Activated T-helper 2 cell treated with anti-CD3 and anti-CD28 coated beads, Interferon-gamma antibody, Interleukin-2, Interleukin-4, amounts not matched to agents 10 μg/mL and 5 μg/mL and 100 μg/mL, durations not matched to agents 14 hours and 24 hours and 36 hours (primary cell): ENCODE data around the gene CRISPLD2. TPM values are rescaled to one million over a fixed set of nuclear protein-coding genes. Genes with fewer than 3 reads are reported as not detected.
"Not testable (repeated sequence)": the region's sequence is repeated elsewhere in the genome, so short reads cannot be mapped to it uniquely, and the experiment has no call there.

Experiments
- DNase-seq: peaks from one replicate; pipeline ENCODE4 v3.0.0; 2021; ENCODE audit warnings: low spot score
- H3K27ac Mint-ChIP-seq: one replicate; pipeline ENCODE4 v1.8.0; 2021; ENCODE audit warnings: mixed read lengths
- H3K27me3 Mint-ChIP-seq: one replicate; pipeline ENCODE4 v1.8.0; 2021; ENCODE audit warnings: low read depth, mixed read lengths
- H3K36me3 Mint-ChIP-seq: one replicate; pipeline ENCODE4 v1.8.0; 2021; ENCODE audit warnings: low read depth, mixed read lengths
- H3K4me1 Mint-ChIP-seq: one replicate; pipeline ENCODE4 v1.8.0; 2021; ENCODE audit warnings: low read depth, mixed read lengths
- H3K4me3 Mint-ChIP-seq: one replicate; pipeline ENCODE4 v1.8.0; 2021; ENCODE audit warnings: low read depth, mild to moderate bottlenecking, moderate library complexity, mixed read lengths
- H3K9me3 Mint-ChIP-seq: one replicate; pipeline ENCODE4 v1.8.0; 2021; ENCODE audit warnings: mixed read lengths
- intact Hi-C: fragments of 100-400 bp; cut with micrococcal nuclease; formaldehyde crosslinking; loops from one replicate; pipeline ENCODE4 v1.15.1; 2023
- total RNA-seq: library from RNA; stranded (reverse); gene quantifications from 2 replicates; pipeline ENCODE4 v1.2.3, GENCODE V29; 2022

CRISPLD2 gene
- total RNA-seq, 1 donor from 2014 or later: 0.23 TPM

DNA sequence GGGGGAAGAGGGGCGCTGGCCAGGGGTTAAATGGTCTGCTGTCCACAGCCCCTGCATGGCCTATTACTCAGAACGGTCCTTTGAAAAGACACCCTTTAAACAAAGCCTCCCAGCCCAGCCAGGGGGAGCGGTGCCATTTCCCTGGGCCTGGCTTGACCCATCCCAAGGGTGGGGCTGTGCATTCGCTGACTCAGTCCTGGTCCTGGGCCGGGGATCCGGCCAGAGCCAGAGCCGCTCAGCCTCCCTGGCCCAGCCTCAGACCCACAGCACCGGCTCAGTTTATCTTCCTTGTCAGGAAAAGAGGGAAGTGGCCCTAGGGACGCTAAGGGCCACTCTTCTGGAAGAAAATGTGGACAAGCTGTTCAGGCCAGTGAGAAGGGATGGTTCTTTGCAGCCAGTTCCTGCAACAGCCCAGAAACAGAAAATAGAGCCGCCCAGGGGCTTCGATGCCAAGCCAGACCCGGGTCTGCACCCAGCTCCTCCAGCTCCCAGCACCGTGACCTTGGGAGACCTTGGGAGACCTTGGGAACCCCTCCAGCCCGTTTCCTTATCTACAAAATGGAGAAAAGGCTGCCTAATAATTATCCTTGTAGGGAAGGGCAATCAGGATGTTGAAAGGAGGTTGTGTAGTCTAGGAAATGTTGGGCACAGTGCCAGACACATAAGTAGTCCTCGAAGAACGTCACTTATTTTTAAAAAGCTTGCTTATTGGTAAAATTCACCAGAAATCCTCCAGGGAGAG lies 109.1 kb downstream of the CRISPLD2 start:
- H3K27ac Mint-ChIP-seq: no peak overlapping the region
- H3K4me1 Mint-ChIP-seq: no peaks in the 10 kb centered on the region
- DNase-seq: no peak
- intact Hi-C loops: no loop called here
- no peaks in the 10 kb centered on the region for H3K27me3 Mint-ChIP-seq
- H3K9me3 Mint-ChIP-seq: no peaks in the 10 kb centered on the region
- no peaks in the 10 kb centered on the region for H3K36me3 Mint-ChIP-seq
- H3K4me3 Mint-ChIP-seq: no peak overlapping the region

DNA sequence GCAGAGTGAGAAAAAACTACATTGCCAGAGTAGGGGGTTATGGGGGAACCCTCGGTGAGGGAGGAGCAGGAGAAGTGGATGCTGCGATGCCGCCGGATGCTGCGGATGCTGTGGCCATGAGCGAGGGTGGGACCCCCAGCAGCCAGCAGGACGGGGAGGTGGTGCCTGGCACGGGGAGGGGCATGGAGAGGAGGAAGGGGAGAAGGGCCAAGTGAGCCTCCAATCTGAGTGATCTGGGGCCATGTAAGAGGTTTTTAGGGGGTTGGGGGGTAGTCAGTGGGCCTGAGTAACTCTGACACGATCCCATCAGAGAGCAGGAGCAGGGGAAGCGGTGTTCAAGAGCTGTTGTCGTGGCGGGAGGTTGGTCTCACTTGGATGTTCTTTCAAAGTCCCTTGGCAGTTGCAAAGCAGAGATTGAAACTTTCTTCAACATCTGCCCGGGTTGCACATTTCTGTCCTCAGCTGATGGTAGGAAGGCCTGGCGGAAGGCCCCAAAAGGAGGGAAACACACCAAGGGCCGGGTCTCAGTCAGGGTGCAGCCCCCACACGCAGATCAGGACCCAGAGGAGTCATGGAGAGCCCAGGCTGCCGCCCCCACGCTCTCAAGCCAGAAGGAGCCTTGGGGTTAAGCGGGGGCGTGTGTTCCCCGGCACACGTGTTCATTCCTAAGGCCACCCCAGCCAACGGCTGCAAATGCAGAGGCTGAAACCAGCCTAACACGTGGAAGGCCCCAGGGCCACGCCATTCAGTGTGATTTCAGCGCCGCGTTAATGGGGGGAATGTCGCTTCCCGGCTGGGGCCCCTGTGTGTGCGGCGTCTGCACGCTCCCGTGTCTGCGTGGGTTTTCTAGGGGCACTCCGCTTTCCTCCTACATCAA lies 109.9 kb downstream of the CRISPLD2 start:
- Mint-ChIP-seq H3K4me3 (no peak overlapping the region), H3K36me3 (no peaks in the 10 kb centered on the region), H3K9me3 (no peaks in the 10 kb centered on the region), H3K27ac (peak overlapping the region; percentile 62), H3K27me3 (no peaks in the 10 kb centered on the region), H3K4me1 (no peaks in the 10 kb centered on the region)
- no peak for DNase-seq
- intact Hi-C loops: no loop called here

DNA sequence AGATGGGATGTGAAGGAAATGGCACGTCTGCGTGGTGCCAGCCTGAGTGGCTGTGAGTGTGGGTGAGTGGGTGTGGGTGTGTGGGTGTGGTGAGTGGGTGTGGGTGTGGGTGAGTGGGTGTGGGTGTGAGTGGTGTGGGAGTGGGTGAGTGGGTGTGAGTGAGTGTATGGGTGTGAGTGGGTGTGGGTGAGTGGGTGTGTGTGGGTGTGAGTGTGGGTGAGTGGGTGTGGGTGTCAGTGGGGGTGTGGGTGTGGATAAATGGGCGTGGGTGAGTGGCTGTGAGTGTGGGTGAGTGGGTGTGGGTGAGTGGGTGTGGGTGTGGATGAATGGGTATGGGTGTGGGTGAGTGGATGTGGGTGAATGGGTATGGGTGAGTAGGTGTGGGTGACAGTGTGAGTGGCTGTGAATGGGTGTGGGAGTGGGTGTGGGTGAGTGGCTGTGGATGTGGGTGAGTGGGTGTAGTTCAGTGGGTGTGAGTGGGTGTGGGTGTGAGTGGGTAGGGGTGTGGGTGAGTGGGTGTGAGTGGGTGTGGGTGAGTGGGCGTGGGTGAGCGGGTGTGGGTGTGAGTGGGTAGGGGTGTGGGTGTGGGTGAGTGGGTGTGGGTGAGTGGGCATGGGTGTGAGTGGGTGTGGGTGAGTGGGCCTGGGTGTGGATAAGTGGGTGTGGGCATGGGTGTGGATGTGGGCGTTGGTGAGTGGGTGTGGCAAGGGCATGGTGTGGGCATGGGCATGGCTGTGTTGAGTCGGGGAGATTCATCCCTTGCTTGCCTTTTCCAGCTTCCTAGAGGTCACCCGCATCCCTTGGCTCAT lies 110.7 kb downstream of the CRISPLD2 start:
- intact Hi-C loops: no loop called here
- Mint-ChIP-seq H3K4me1 (no peaks in the 10 kb centered on the region), H3K27ac (peak overlapping the region; percentile 42), H3K27me3 (no peaks in the 10 kb centered on the region), H3K9me3 (no peaks in the 10 kb centered on the region), H3K4me3 (no peak overlapping the region), H3K36me3 (no peaks in the 10 kb centered on the region)
- no peak for DNase-seq

DNA sequence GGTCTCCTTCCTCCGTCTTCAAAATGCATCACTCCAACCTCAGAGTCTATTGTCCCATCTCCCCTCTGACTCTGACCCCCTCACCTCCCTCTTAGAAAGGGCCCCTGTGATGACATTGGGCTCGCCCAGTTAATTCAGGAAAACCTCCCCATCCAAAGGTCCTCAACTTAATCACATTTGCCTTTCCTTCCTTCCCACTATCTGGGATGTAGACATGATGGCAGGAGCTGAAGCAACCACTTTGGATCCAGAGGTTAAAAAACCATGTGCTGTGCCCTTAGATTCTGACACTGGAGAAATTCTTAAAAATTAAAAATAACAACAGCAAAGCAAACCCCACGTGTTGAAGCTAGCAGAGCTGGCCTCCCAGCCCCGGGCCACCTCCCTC lies 111.3 kb downstream of the CRISPLD2 start:
- no peaks in the 10 kb centered on the region for H3K36me3 Mint-ChIP-seq
- no peaks in the 10 kb centered on the region for H3K9me3 Mint-ChIP-seq
- intact Hi-C loops: no loop called here
- H3K27ac Mint-ChIP-seq: peak overlapping the region; percentile 42
- no peak for DNase-seq
- no peak overlapping the region for H3K4me3 Mint-ChIP-seq
- H3K4me1 Mint-ChIP-seq: no peaks in the 10 kb centered on the region
- H3K27me3 Mint-ChIP-seq: no peaks in the 10 kb centered on the region

DNA sequence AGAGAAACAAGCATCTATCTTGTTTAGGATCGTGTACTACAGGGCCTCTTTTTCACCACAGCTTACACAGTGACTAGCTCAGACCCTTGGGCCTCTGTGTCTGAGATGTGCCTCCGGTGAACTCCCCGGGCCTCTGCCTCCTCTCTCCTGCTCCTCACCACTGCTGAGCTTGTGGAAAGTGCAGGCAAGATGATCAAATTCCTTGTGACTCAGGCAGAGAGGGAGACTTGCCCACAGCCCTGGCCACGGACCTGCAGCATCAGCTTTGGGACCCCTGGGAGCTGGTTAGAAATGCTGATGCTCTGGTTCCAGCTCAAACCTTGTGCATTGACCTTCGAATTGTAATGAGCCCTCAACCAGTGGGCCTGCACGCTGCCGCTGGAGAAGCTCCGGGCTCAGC lies 111.7 kb downstream of the CRISPLD2 start:
- no peak overlapping the region for H3K27ac Mint-ChIP-seq
- H3K9me3 Mint-ChIP-seq: no peaks in the 10 kb centered on the region

DNA sequence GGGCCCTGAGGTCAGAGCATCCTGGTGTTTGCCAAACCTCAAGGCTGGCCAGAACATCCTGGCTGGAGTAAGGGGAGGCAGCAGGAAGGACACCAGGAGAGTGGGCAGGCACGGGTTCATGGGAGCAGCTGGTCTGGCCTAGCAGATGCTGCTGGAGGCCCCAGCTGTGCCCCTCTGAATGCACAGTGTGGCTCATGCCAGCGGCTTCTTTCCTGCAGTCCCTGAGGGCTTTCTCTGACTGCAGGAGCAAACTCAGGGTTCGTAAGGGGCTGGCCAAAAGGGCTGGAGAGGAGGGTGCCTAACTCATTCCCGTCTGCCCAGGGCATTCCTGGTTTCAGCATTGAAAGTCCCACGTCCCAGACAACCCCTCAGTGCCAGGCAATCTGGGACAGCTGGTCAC lies 112.9 kb downstream of the CRISPLD2 start:
- DNase-seq: no peak
- Mint-ChIP-seq H3K4me1 (no peaks in the 10 kb centered on the region), H3K36me3 (no peaks in the 10 kb centered on the region), H3K27me3 (no peaks in the 10 kb centered on the region), H3K9me3 (no peaks in the 10 kb centered on the region), H3K4me3 (no peak overlapping the region), H3K27ac (no peak overlapping the region)
- intact Hi-C loops: no loop called here

More for the DNA sequence above, 111.7 kb downstream of the CRISPLD2 start:
- Mint-ChIP-seq H3K4me3 (no peak overlapping the region), H3K36me3 (no peaks in the 10 kb centered on the region), H3K27me3 (no peaks in the 10 kb centered on the region), H3K4me1 (no peaks in the 10 kb centered on the region)
- intact Hi-C loops: no loop called here
- no peak for DNase-seq

DNA sequence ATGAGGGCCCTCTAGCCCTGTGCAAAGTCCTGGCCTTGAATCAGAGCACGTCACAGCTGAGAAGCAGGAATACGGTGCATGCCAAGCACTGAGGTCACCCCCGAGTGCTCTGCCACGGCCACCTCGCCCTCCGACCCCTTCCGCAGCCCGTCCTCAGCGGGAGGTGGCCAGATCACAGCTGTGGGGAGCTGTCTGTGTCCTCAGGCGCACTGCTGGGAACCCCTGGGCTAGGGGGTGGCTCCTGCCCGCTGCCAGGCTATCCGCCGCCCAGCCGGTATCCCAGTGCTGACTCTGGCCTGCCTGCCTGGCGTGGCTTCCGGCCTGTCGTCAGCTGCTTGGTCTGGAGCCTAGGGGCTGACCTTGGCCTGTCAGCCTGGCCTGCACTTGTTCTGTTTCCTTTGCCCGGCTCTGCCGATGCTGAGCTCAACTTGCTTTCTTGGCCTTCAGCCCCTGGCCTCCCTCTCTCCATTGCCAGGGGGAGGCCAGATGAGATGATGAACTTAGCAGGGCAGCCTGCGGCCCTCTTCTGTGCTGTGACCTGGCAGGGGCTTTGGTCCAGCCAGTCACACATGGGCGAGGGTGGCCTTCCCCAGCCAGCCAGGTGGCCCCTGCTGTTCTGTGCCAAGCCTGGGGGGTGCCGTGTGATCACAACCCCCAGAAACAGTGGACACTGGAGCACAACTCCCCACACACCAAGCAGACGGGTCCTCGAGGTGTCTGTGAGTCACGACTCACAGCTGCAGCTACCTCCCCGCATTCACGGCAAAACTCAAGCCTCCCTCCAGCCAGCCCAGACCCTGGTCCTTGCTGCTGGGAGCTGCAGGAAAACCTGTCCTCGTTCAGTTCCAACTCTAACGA lies 114.2 kb downstream of the CRISPLD2 start:
- no peak overlapping the region for H3K4me3 Mint-ChIP-seq
- H3K36me3 Mint-ChIP-seq: no peaks in the 10 kb centered on the region
- intact Hi-C loops: no loop called here
- DNase-seq: no peak
- H3K9me3 Mint-ChIP-seq: no peaks in the 10 kb centered on the region
- no peaks in the 10 kb centered on the region for H3K27me3 Mint-ChIP-seq
- H3K27ac Mint-ChIP-seq: no peak overlapping the region
- no peaks in the 10 kb centered on the region for H3K4me1 Mint-ChIP-seq

DNA sequence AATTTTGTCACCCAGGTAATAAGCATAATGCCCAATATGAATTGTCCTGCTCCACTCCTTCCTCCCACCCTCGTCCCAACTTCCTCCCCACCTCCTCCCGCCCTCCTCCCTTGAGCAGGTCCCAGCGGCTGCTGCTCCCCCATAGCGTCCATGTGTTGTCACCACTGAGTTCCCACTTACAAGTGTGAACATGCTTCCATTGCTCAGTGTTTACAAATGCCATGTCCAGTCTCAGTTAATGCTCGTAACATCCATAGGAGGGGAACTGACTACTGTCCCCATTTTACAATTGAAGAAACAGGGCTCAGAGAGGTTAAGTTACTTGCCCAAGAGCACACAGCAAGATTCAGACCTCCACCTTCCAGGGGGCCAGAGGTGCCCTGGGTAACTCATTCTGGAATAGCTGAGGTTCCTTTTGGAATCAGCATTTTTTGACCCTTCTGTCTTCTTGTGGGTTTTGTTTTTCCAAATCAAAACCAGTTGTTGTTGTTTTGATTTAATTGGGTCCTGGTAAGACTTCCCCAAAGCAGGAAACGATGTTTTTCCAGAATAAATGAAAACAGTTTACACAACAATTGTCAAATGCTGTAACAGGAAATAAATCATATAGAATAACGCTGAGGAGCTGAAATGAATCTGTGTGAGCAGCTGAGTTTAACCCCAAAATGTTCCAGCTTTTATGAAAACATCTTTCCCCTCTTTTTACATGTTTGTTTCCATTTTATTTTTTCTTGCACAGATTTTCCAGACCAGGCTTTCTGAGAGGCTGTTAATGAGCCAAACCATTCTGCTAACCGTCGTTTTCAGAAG lies 117.6 kb downstream of the CRISPLD2 start:
- Mint-ChIP-seq H3K27ac (no peak overlapping the region), H3K9me3 (no peaks in the 10 kb centered on the region), H3K27me3 (no peaks in the 10 kb centered on the region), H3K4me3 (no peak overlapping the region), H3K4me1 (no peaks in the 10 kb centered on the region), H3K36me3 (no peaks in the 10 kb centered on the region)
- intact Hi-C loops: no loop called here
- no peak for DNase-seq

DNA sequence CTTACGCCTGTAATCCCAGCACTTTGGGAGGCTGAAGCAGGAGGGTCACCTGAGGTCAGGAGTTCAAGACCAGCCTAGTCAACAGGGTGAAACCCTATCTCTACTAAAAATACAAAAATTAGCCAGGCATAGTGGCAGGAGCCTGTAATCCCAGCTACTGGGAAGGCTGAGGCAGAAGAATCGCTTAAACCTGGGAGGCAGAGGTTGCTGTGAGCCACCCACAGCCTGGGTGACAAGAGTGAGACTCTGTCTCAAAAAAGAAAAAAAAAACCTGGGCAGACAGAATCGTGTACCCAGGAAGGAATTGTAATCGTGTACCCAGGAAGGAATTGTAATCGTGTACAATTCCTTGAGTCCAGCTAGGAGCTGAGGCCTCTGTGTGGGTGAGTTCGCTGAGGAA lies 118.8 kb downstream of the CRISPLD2 start:
- H3K4me3 Mint-ChIP-seq, H3K9me3 Mint-ChIP-seq, intact Hi-C loops, H3K4me1 Mint-ChIP-seq, H3K36me3 Mint-ChIP-seq, DNase-seq, H3K27me3 Mint-ChIP-seq, H3K27ac Mint-ChIP-seq: not testable (repeated sequence)

DNA sequence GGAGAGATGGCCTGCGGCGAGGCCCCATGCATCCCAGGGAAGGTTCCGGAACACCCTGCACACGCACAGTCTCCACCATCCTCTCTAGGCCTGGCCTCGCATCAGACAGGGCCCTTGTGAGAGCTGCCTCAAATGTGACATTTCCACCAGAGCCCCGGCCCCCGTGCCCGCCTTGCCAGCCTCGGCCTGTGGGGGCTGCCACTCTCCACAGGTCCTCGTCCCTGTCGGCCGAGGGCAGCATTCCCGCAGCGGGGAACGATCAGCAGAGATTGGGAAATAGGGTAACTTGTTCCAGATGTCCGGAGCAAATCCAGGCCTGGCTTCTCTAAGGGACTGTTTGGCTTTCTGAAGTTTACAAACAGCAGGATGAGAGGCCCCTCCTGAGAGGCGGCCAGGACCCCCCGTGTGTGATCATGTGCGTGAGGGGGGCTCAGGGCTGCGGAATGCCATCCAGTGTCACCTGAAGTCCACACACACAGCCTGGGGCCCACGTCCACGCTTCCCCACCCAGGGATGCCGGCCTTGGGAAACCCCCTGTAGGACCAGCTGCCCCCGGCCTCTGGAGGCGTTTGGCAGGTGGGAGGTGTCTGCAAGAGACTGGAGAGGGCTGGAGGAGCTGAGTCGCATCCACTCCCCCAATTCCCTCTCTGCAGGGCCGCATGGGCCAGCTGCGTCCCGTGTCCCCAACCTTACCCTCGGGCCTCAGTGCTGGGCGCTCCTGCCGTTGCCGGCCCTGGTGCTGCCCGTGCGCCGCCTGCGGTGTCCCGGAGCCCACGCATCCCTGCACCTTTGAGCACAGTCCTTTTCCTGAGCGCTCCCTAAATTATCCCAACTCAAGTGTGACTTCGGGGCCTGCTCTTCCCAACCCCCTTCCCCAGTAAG lies 121.1 kb downstream of the CRISPLD2 start:
- Mint-ChIP-seq H3K36me3 (no peaks in the 10 kb centered on the region), H3K27ac (no peak overlapping the region), H3K27me3 (peaks cover 2% of the 10 kb centered on the region), H3K9me3 (no peaks in the 10 kb centered on the region), H3K4me3 (no peak overlapping the region), H3K4me1 (no peaks in the 10 kb centered on the region)
- DNase-seq: no peak
- intact Hi-C loops: no loop called here

DNA sequence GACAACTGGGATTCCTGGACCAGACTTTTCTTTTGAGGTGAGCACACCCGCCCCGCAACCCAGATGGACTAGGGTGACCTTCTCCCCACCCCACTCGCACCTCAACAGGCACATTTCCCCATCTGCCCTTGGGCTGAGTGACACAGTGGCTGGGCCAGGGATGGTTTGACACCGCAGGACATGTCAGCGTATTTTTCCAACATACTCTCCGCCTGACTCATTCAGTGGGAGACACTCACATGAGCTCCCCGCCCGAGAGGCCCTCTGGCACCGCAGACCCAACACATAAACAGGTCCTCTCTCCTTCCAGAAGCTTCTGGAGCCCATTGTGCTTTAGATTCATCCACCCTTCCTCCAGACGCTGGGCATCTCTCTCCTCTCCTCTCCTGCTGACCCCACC lies 122.1 kb downstream of the CRISPLD2 start:
- no peaks in the 10 kb centered on the region for H3K36me3 Mint-ChIP-seq
- intact Hi-C loops: no loop called here
- H3K4me3 Mint-ChIP-seq: no peak overlapping the region
- no peak for DNase-seq
- no peaks in the 10 kb centered on the region for H3K9me3 Mint-ChIP-seq
- peaks cover 2% of the 10 kb centered on the region for H3K27me3 Mint-ChIP-seq
- no peak overlapping the region for H3K27ac Mint-ChIP-seq
- no peaks in the 10 kb centered on the region for H3K4me1 Mint-ChIP-seq
